ENCODE measurements around the gene CUTC.

The CUTC gene

DNA sequence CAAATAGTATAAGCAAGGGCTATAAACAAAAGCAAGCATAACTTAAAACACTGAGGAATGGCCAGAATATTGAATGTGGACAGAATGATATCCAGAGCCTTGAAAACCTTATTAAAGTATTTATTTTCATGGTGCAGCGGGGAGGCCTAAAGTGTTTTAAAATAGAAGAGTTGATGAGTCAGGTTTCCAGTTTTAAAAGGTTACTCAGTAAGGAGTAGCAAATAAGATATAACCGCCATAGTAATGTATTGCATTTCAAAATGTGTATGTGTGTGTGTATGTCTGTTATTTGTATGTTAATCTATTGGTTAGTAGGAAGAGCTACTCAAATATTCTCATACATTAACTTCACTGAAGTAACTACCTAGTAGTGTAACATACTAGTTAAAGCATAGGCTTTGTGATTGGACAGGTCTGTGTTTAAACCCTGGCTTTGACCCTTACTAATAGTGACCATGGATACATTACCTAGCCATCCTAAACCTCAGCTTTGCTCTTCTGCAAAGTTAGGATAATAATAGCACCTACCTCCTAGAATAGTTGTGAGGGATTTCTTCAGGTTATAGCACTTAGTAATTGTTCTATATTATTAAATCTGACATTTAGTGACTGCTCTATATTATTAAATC, 16.9 kb downstream of the CUTC start:
- no peak overlapping the region for H3K27ac ChIP-seq
- TF ChIP-seq CTCF (conservative IDR thresholded peaks at IDR 0.05), result no peak

- no peak for TF ChIP-seq CTCF (conservative IDR thresholded peaks at IDR 0.05)
Observed at GRCh38 chr10:99750641-99751040, 18.6 kb downstream of the CUTC start.

DNA sequence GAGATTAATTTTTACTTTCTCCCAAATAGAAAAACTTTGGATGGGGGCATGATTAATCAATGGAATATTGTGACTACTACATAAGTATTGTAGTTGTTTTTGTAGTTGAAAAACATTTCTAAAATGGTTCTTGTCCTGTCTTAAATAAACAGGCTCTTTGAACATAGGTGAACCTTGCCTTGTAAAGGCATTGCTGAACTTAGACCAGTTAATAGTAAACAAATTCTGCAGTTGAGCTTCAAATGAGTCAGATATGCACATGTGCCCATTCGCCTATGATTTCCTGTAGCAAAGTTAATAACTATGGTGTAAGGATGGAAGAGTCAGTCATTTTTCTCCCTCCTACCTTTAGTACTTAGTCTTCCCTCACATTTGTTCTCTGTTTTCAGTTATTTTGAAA, 22.6 kb downstream of the CUTC start:
- H3K27ac ChIP-seq, result no peak overlapping the region
- TF ChIP-seq CTCF (conservative IDR thresholded peaks at IDR 0.05), result no peak

More at GRCh38 chr10:99750641-99751040, 18.6 kb downstream of the CUTC start:
- no peak overlapping the region for H3K27ac ChIP-seq

- TF ChIP-seq CTCF (conservative IDR thresholded peaks at IDR 0.05), result no peak
Observed at GRCh38 chr10:99756159-99756558, 24.1 kb downstream of the CUTC start.

DNA sequence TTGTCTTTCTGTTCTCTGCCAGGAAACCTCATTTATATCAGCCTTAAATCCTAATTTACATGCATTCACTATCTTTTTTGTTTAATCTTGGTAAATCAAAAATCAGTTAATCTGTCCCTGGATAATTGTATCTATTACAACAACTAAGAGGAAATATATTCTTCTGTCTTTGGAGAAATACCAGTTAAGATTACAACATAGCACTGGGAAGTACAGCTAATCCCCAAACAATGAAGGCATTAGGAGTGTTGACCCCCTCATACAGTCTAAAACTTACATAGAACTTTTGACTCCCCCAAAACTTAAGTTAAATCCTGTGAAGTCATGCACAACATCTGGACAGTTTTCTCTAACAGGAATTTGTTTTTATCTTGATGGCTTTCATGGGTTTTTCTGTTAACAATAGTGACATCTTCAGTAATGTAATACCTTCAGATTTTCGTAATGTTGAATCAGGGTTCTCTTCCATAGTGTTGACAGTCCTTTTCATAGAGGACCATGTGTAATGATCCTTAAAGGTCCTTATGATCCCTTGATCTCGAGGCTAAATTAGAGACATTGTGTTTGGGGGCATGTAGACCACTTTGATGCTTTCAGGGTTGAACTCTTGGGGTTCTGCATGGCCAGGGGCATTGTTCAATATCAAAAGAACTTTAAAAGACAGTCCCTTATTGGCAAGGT, 26.3 kb downstream of the CUTC start:
- no peak overlapping the region for H3K27ac ChIP-seq
- TF ChIP-seq CTCF (conservative IDR thresholded peaks at IDR 0.05), result no peak

More at GRCh38 chr10:99756159-99756558, 24.1 kb downstream of the CUTC start:
- H3K27ac ChIP-seq, result no peak overlapping the region

DNA sequence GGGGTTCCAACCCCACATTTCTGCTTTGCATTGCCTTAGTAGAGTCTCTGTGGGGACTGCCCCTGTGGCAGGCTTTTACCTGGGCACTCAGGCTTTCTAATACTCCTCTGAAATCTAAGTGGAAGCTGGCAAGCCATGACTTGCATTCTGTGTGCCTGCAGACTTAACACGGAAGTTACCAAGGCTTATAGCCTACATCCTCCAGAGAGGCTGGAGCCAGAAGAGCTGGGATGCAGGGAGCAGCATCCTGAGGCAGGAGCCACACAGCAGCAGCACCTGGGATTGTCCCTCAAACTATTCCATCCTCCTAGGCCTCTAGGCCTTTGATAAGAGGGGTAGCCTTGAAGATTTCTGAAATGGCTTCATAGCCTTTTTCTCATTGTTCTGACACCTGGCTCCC, 28.3 kb downstream of the CUTC start:
- TF ChIP-seq CTCF (conservative IDR thresholded peaks at IDR 0.05), result no peak
- H3K27ac ChIP-seq, result no peak overlapping the region

GRCh38 chr10:99761365-99761764, 29.3 kb downstream of the CUTC start:
- no peak overlapping the region for H3K27ac ChIP-seq
- TF ChIP-seq CTCF (conservative IDR thresholded peaks at IDR 0.05), result no peak

All from VCaP (cell line).